HEK293T (cell line): ENCODE data around the gene COL20A1.

Experiments used
- CTCF ChIA-PET: fragments of 350-600 bp; formaldehyde crosslinking; extraction: SDS; loops from one replicate; lab custom pipeline; 2021; ENCODE audit warnings: antibody characterized with exemption, inconsistent platforms; lab: Yijun Ruan, JAX
- POLR2A ChIA-PET: fragments of 350-600 bp; formaldehyde crosslinking; extraction: SDS; loops from one replicate; lab custom pipeline; 2020; ENCODE audit warnings: antibody characterized with exemption, inconsistent platforms; lab: Yijun Ruan, JAX
- DNase-seq: peaks from one replicate; pipeline ENCODE4 v3.0.0; 2012; ENCODE audit warnings: mixed read lengths; ENCODE audit errors: extremely low spot score
- ARNT ChIP-seq: fragments of 450-650 bp; IDR thresholded peaks from 2 replicates; pipeline ENCODE4 v1.6.1; 2017; ENCODE audit warnings: mild to moderate bottlenecking
- BHLHE40 ChIP-seq: fragments of 450-650 bp; IDR thresholded peaks from 2 replicates; pipeline ENCODE4 v1.6.1; 2016; ENCODE audit warnings: mild to moderate bottlenecking, moderate library complexity, borderline replicate concordance
- CTBP1 ChIP-seq: fragments of 450-650 bp; IDR thresholded peaks from 2 replicates; pipeline ENCODE4 v1.6.1; 2016; ENCODE audit warnings: borderline replicate concordance
- ELF4 ChIP-seq: fragments of 450-650 bp; IDR thresholded peaks from 2 replicates; pipeline ENCODE4 v1.6.1; 2017; ENCODE audit warnings: antibody characterized with exemption
- FOXA1 ChIP-seq: fragments of 450-650 bp; IDR thresholded peaks from 2 replicates; pipeline ENCODE4 v1.6.1; 2016; ENCODE audit warnings: mild to moderate bottlenecking
- FOXK2 ChIP-seq: fragments of 450-650 bp; IDR thresholded peaks from 2 replicates; pipeline ENCODE4 v1.6.1; 2016; ENCODE audit warnings: mild to moderate bottlenecking
- FOXM1 ChIP-seq: fragments of 450-650 bp; IDR thresholded peaks from 2 replicates; pipeline ENCODE4 v1.6.1; 2017; ENCODE audit warnings: mild to moderate bottlenecking, borderline replicate concordance
- HDGF ChIP-seq: fragments of 450-650 bp; IDR thresholded peaks from 2 replicates; pipeline ENCODE4 v1.6.1; 2017; ENCODE audit warnings: antibody characterized with exemption, borderline replicate concordance
- L3MBTL2 ChIP-seq: fragments of 450-650 bp; conservative IDR thresholded peaks from 2 replicates; pipeline ENCODE4 v1.6.1; 2016; ENCODE audit warnings: mild to moderate bottlenecking
- LEF1 ChIP-seq: fragments of 450-650 bp; IDR thresholded peaks from 2 replicates; pipeline ENCODE4 v1.6.1; 2017; ENCODE audit warnings: mild to moderate bottlenecking, borderline replicate concordance
- NFRKB ChIP-seq: fragments of 450-650 bp; IDR thresholded peaks from 2 replicates; pipeline ENCODE4 v1.6.1; 2016; ENCODE audit warnings: mild to moderate bottlenecking, moderate library complexity
- PKNOX1 ChIP-seq: fragments of 450-650 bp; IDR thresholded peaks from 2 replicates; pipeline ENCODE4 v1.6.1; 2016
- SP1 ChIP-seq: fragments of 450-650 bp; IDR thresholded peaks from 2 replicates; pipeline ENCODE4 v1.6.1; 2017
- SUZ12 ChIP-seq: fragments of 450-650 bp; IDR thresholded peaks from 2 replicates; pipeline ENCODE4 v1.6.1; 2016; ENCODE audit warnings: mild to moderate bottlenecking
- TARDBP ChIP-seq: fragments of 450-650 bp; IDR thresholded peaks from 2 replicates; pipeline ENCODE4 v1.6.1; 2016
- ZNF384 ChIP-seq: fragments of 450-650 bp; IDR thresholded peaks from 2 replicates; pipeline ENCODE4 v1.6.1; 2016

The COL20A1 gene

DNA sequence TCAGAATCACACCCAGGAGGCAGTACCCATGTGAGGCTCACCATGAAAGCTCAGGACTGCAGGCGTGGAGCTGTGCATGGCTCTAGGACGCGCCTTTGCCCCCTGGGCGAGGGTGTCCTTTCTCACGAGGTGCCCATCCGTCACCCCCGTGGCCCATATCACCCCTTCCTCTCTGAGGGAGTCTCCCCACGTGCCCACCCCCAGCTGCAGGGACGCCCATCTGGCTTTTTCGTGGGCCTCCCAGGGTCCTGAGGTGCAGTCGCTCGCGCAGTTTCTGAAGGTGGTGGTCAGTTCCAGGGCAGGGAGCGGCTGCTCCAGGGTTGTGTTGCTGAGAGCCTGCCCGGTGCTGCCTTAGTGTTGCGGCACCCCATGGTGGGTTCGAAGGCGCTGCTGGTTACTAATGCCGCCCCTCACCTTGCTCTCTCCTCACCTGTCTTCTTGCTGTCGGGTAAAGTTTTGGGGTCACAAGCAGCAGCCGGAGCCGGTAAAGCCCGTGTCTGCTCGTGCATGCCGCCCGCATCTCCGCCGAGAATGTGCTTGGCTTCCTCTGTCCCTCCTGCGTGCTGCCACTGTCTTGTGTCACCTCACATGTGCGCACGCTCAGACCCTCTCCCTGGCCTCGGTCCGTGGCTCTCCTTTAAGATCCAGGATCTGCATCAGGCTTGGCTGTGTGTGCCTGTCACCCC is 9.4 kb upstream of the COL20A1 start:
- TF ChIP-seq ZNF384 (no peak), LEF1 (no peak), ARNT (no peak), FOXM1 (no peak), ELF4 (no peak), FOXA1 (no peak), L3MBTL2 (no peak), TARDBP (no peak), PKNOX1 (no peak), BHLHE40 (no peak), HDGF (no peak), FOXK2 (no peak), NFRKB (no peak), SUZ12 (no peak), SP1 (no peak), CTBP1 (no peak)
- DNase-seq: no peak
- ChIA-PET POLR2A (no interaction called here), CTCF (no interaction called here)

DNA sequence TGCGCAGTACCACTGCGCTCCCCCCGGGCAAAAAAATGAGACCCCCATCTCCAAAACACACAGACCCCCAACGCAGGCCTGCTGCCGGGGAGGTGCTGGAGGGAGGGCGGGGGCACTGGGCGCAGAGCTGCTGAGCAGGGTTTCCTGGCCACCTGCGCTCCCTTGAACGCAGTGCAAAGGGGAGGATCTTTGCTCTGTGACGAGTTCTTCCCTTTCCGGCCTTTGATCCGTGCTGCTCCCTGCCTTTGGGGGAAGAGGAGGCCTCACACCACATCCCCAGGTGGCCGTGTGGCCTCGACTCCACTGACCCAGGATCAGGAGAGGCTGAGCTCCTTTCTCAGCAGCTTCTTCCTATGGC is 8.9 kb upstream of the COL20A1 start:
- CTCF ChIA-PET: interaction anchor here (0.6 kb wide), 1 partner anchor 482 kb away, joined by 3 read pairs; no protein-coding TSS in a partner anchor
- POLR2A ChIA-PET: no interaction called here
- DNase-seq: no peak
- TF ChIP-seq TARDBP (no peak), L3MBTL2 (no peak), ZNF384 (no peak), CTBP1 (no peak), FOXM1 (no peak)

DNA sequence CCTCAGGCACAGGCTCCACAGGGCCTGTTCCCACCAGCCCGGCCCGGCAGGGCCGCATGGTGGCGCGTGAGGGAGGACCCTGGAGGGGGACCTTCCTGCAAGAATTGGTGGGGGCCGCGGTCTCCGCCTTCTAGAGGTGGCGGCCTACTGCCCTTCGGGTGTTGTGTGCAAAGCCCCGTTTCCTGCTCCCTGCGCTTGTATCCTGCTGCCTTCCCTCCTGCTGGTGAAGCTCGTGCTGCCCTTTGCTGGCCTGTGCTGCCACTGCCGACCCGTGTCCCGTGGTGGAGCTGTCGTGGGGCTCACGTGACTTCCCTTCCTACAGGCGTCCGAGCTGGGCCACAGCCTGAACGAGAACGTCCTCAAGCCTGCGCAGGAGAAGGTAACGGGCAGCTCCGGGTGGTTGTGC is 8.4 kb upstream of the COL20A1 start:
- ChIA-PET POLR2A (interaction anchor here (0.8 to 1.1 kb wide), 2 partner anchors 12 to 68 kb away, joined by 3 read pairs; partner anchors contain the start of gene ARFGAP1), CTCF (interaction anchor here (0.6 kb wide), 1 partner anchor 482 kb away, joined by 3 read pairs; no protein-coding TSS in a partner anchor)
- TF ChIP-seq FOXM1 (no peak), FOXA1 (no peak), SUZ12 (no peak), L3MBTL2 (no peak), LEF1 (no peak), NFRKB (no peak), TARDBP (no peak), ARNT (no peak), SP1 (no peak), HDGF (no peak), PKNOX1 (no peak), BHLHE40 (no peak)
- DNase-seq: no peak

GRCh38 chr20:63284981-63285524 is 7.9 kb upstream of the COL20A1 start:
- TF ChIP-seq SUZ12 (no peak), SP1 (no peak), NFRKB (no peak), FOXK2 (no peak), LEF1 (no peak), CTBP1 (no peak), ARNT (no peak)
- CTCF ChIA-PET: interaction anchor here (0.6 kb wide), 1 partner anchor 481 kb away, joined by 3 read pairs; no protein-coding TSS in a partner anchor
- POLR2A ChIA-PET: interaction anchor here (0.8 to 1.1 kb wide), 2 partner anchors 12 to 68 kb away, joined by 3 read pairs; partner anchors contain the start of gene ARFGAP1
- DNase-seq: no peak

DNA sequence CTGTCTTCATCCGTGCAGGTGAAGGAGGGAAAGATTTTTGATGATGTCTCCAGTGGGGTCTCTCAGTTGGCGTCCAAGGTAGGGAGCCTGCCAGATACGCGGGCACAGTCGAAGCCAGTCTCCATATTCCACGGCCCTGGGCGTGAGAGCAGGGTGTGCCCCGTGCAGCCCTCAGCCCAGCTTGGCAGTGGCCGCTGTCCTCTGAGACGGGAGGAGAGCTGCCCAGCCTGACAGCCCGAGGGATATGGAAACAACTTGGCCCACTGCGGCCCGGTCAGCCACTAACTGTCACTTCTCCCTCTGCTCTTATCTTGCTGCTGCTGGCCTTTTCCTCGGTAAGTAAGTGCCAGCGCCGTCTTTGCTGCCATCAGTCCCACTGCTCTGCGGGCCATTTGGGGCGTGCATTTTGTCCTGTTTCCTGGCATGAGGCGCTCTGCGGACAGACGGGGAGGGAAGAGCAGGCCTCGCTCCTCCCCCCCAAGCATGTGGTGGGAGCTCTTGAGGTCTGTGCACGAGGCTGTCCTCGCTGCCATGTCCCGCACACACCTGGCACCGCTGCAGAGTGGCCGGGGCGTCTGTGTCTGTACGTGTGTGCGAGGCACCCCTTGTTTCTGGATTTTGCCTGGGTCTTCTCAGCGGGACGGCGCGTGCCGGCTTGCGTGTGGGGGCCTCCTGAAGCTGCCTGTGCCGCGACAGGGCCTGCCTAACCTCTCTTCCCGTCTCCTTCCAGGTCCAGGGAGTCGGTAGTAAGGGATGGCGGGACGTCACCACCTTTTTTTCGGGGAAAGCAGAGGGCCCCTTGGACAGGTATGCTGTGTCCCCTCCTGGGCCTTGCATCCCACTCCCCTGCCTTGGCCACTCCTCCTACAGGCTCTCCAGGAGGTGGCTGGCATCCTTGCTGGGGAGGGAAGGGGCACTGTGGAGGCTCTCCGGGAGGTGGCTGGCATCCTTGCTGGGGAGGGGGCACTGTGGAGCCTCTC is 7.1 kb upstream of the COL20A1 start:
- CTCF ChIA-PET: no interaction called here
- DNase-seq: no peak
- TF ChIP-seq BHLHE40 (no peak), PKNOX1 (no peak), CTBP1 (no peak), TARDBP (no peak), FOXM1 (no peak), L3MBTL2 (no peak), ARNT (no peak)
- POLR2A ChIA-PET: interaction anchor here (0.8 to 1.1 kb wide), 2 partner anchors 13 to 69 kb away, joined by 3 read pairs; partner anchors contain the start of gene ARFGAP1
